Fibroblast of lung (primary cell): ENCODE measurements around the gene RCAN1. TPM values are rescaled to one million over a fixed set of nuclear protein-coding genes. Genes with fewer than 3 reads are reported as not detected.

Source experiments
- DNase-seq, 2 donors: peaks; one replicate each; pipeline versions ENCODE4 v3.0.0 to v3.0.0-alpha.2; 2010; ENCODE audit warnings: low read depth in 2 of 2
- H2AFZ ChIP-seq: 2 replicates; pipeline ENCODE4 v1.5.1; 2012; ENCODE audit warnings: low read length, control low read depth, inconsistent platforms
- H3K27ac ChIP-seq: 2 replicates; pipeline ENCODE4 v1.5.1; 2011; ENCODE audit warnings: low read length, control low read depth; ENCODE audit not compliant: insufficient read depth
- H3K27me3 ChIP-seq: 2 replicates; pipeline ENCODE4 v1.5.1; 2011; ENCODE audit warnings: mild to moderate bottlenecking, low read length; ENCODE audit not compliant: control insufficient read depth, insufficient read depth
- H3K36me3 ChIP-seq: 2 replicates; pipeline ENCODE4 v1.5.1; 2011; ENCODE audit warnings: low read length; ENCODE audit not compliant: control insufficient read depth, insufficient read depth
- H3K4me1 ChIP-seq: 2 replicates; pipeline ENCODE4 v1.5.1; 2011; ENCODE audit warnings: low read length; ENCODE audit not compliant: control insufficient read depth, insufficient read depth; ENCODE audit errors: extremely low read depth
- H3K4me2 ChIP-seq: 2 replicates; pipeline ENCODE4 v1.5.1; 2011; ENCODE audit warnings: low read length, control low read depth; ENCODE audit not compliant: insufficient read depth; ENCODE audit errors: extremely low read depth
- H3K4me3 ChIP-seq, 4 experiments: fragments of 200-600 bp in 1 of 4; sonication (generic) in 1 of 4; replicated peaks in 1 of 4; 2 replicates each; pipeline ENCODE4 v1.5.1; 2011 to 2016; ENCODE audit warnings: low read length in 4 of 4, low read depth in 3 of 4, mild to moderate bottlenecking in 3 of 4, control low read depth in 2 of 4, inconsistent platforms in 1 of 4, mixed read lengths in 1 of 4; ENCODE audit not compliant: insufficient read depth in 1 of 4; ENCODE audit errors: control extremely low read depth in 1 of 4
- H3K79me2 ChIP-seq: 2 replicates; pipeline ENCODE4 v1.5.1; 2012; ENCODE audit warnings: mild to moderate bottlenecking, low read length, inconsistent platforms; ENCODE audit not compliant: control insufficient read depth, insufficient read depth
- H3K9ac ChIP-seq: 2 replicates; pipeline ENCODE4 v1.5.1; 2011; ENCODE audit warnings: mild to moderate bottlenecking, low read length, control low read depth; ENCODE audit not compliant: insufficient read depth
- H3K9me3 ChIP-seq: 2 replicates; pipeline ENCODE4 v1.5.1; 2012; ENCODE audit warnings: low read depth, low read length; ENCODE audit not compliant: control insufficient read depth, insufficient read depth
- H4K20me1 ChIP-seq: 2 replicates; pipeline ENCODE4 v1.5.1; 2011; ENCODE audit warnings: low read length; ENCODE audit not compliant: control insufficient read depth, insufficient read depth; ENCODE audit errors: extremely low read depth
- EZH2 ChIP-seq: IDR thresholded peaks from 2 replicates; pipeline ENCODE4 v1.5.1; 2012; ENCODE audit warnings: low read length, control low read depth, mild to moderate bottlenecking; ENCODE audit errors: missing control alignments
- polyA plus RNA-seq, 2 donors: library from polyadenylated mRNA; depleted of rRNA in 1 of 2; stranded (reverse) in 1 of 2; unstranded in 1 of 2; fragments of >200 nt; gene quantifications; 2 replicates each; pipeline ENCODE4 v1.2.1, GENCODE V29; 2011 to 2012; ENCODE audit warnings: missing spikeins in 1 of 2
- total RNA-seq: library from RNA; depleted of rRNA; stranded (reverse); fragments of >200 nt; gene quantifications from 2 replicates; pipeline ENCODE4 v1.2.1, GENCODE V29; 2014
- TF ChIP-seq, protein P1 (sequence below), 2 donors: IDR thresholded peaks in 1 of 2; conservative IDR thresholded peaks in 1 of 2; 1 replicate in 1 of 2; 2 replicates in 1 of 2; pipeline ENCODE4 v1.5.1; 2011 to 2012; ENCODE audit warnings: low read length in 2 of 2, control low read depth in 1 of 2, inconsistent platforms in 1 of 2, low read depth in 1 of 2, mild to moderate bottlenecking in 1 of 2

RCAN1 gene
- total and polyA plus RNA-seq, 2 donors (not counting 1 experiment from before 2014, with no cell fraction given), result 94.8 to 259 TPM

DNA sequence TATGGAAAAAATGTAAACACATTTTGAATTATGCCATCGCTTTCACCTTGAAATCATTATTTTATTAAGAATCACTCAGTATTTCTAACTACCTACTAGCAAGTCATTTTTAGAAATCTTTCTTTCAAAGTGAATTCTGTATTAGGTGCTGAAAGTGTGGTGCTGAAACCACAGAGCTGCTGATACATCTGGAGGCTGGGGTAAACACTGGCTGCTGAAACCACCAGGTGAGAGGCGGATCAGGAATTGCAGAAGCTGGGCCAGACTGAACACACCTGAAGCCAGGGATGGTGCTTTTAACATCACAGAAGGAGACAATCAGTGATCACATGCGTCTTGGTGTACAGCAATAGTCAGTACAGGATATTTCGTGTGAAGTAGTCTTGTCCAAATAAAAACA lies 60.7 kb downstream of the RCAN1 start:
- no peak for DNase-seq
- H2AFZ ChIP-seq, result no peak overlapping the region
- no peak overlapping the region for H3K9ac ChIP-seq
- no peak overlapping the region for H3K4me2 ChIP-seq
- H4K20me1 ChIP-seq, result no peaks in the 10 kb centered on the region
- H3K27me3 ChIP-seq, result no peaks in the 10 kb centered on the region
- H3K36me3 ChIP-seq, result no peaks in the 10 kb centered on the region
- no peak overlapping the region for H3K4me3 ChIP-seq
- no peak for TF ChIP-seq EZH2
- TF ChIP-seq, protein P1, sequence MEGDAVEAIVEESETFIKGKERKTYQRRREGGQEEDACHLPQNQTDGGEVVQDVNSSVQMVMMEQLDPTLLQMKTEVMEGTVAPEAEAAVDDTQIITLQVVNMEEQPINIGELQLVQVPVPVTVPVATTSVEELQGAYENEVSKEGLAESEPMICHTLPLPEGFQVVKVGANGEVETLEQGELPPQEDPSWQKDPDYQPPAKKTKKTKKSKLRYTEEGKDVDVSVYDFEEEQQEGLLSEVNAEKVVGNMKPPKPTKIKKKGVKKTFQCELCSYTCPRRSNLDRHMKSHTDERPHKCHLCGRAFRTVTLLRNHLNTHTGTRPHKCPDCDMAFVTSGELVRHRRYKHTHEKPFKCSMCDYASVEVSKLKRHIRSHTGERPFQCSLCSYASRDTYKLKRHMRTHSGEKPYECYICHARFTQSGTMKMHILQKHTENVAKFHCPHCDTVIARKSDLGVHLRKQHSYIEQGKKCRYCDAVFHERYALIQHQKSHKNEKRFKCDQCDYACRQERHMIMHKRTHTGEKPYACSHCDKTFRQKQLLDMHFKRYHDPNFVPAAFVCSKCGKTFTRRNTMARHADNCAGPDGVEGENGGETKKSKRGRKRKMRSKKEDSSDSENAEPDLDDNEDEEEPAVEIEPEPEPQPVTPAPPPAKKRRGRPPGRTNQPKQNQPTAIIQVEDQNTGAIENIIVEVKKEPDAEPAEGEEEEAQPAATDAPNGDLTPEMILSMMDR (conservative IDR thresholded peaks at IDR 0.05 in 1 of 2, IDR thresholded peaks at IDR 0.05 in 1 of 2; ENCODE audit: low read depth in 1 of 2, low read length in 2 of 2), result no peak
- H3K9me3 ChIP-seq, result no peaks in the 10 kb centered on the region
- H3K27ac ChIP-seq, result peak overlapping the region; percentile 77
- no peaks in the 10 kb centered on the region for H3K79me2 ChIP-seq
- H3K4me1 ChIP-seq, result peaks cover 7% of the 10 kb centered on the region

DNA sequence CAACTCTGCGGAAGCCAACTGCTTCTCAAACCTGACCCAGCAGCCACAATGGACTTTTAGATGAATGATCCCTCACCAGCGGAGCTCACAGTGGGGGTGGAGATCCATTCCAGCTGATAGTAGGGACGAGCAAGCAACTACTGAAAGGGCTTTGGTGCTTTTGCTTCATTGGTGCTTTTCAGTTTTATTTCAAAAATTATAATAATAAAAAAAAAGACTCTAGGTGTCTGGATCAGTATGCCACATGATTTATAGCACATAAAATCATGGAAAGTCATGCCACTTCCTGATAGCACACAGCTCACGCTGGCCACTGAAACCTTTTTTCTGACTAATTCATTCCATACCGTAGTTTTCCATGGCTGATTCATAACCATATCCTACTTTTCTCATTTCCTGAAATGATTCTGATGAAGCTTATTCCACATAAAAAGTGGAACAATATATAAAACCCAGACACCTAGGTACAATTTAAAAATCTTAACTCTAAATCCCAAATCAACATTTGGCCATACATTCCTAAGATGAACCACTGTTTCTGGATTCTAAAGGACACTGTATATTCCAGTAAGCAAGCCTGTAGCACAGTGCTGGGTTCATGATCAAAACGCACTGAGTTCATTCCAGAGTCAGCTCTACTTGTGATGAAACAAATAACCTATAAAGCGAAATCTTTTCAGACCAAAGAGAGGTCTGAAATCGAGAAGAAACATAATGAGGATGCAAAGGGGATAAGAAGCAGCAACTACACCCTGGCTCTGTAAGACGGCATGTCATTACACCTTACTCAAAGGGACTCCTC lies 61.6 kb downstream of the RCAN1 start:
- Histone ChIP-seq H3K27me3 (no peaks in the 10 kb centered on the region), H3K27ac (peak overlapping the region; percentile 77), H3K9ac (no peak overlapping the region), H3K4me2 (peak overlapping the region; percentile 39), H3K9me3 (no peaks in the 10 kb centered on the region), H3K79me2 (no peaks in the 10 kb centered on the region), H2AFZ (peak overlapping the region; percentile 12), H3K4me1 (peaks cover 7% of the 10 kb centered on the region), H4K20me1 (no peaks in the 10 kb centered on the region), H3K4me3 (peak overlapping the region in 2 of 4 experiments; percentile 23 to 35), H3K36me3 (no peaks in the 10 kb centered on the region)
- DNase-seq, result peak; percentile 67 to 92
- no peak for TF ChIP-seq EZH2
- TF ChIP-seq, protein P1 (conservative IDR thresholded peaks at IDR 0.05 in 1 of 2, IDR thresholded peaks at IDR 0.05 in 1 of 2; ENCODE audit: low read depth in 1 of 2, low read length in 2 of 2), result no peak

DNA sequence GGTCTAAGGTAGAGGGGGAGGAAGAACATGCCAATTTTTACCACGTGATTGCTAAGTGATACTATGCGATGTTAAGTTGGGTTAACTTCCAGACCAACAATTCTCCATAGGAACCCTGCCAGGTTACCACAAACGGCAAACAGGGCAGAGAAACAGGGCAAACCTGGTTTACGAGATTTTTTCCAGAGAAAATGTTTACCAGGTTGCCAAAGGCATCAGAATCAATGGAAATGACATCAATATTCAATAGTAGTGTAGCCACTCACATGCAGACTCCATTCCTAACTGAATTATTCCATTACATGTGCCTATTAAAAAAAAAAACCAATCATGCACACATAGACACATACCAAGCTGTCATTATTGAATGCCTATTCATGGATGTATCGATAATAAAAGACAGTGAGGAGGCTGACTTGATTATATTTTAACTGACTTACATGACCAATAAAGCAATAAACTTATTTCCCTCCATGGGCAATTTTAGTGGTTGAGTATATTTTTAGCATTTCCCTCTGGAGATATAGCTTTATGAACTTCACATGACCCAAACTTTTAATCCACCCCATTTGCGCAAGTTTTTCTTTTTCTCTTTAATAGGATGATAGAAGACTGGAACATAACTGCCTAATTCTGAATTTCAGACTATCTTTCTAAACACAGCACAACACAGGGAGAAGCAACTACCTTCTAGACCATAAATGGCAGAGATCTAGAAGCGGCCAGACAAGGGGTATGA lies 62.4 kb downstream of the RCAN1 start:
- H3K4me1 ChIP-seq, result peaks cover 7% of the 10 kb centered on the region
- no peaks in the 10 kb centered on the region for H3K9me3 ChIP-seq
- no peaks in the 10 kb centered on the region for H3K36me3 ChIP-seq
- H3K27me3 ChIP-seq, result no peaks in the 10 kb centered on the region
- H3K27ac ChIP-seq, result peak overlapping the region; percentile 77
- H3K9ac ChIP-seq, result no peak overlapping the region
- DNase-seq, result peak in 1 of 2 donors; percentile 62
- peak overlapping the region in 2 of 4 experiments; percentile 23 to 35 for H3K4me3 ChIP-seq
- H2AFZ ChIP-seq, result no peak overlapping the region
- TF ChIP-seq EZH2, result no peak
- TF ChIP-seq, protein P1 (conservative IDR thresholded peaks at IDR 0.05 in 1 of 2, IDR thresholded peaks at IDR 0.05 in 1 of 2; ENCODE audit: low read depth in 1 of 2, low read length in 2 of 2), result no peak
- H4K20me1 ChIP-seq, result no peaks in the 10 kb centered on the region
- no peaks in the 10 kb centered on the region for H3K79me2 ChIP-seq
- peak overlapping the region; percentile 39 for H3K4me2 ChIP-seq
